ENCODE results near the gene FAM120B.

FAM120B gene

DNA sequence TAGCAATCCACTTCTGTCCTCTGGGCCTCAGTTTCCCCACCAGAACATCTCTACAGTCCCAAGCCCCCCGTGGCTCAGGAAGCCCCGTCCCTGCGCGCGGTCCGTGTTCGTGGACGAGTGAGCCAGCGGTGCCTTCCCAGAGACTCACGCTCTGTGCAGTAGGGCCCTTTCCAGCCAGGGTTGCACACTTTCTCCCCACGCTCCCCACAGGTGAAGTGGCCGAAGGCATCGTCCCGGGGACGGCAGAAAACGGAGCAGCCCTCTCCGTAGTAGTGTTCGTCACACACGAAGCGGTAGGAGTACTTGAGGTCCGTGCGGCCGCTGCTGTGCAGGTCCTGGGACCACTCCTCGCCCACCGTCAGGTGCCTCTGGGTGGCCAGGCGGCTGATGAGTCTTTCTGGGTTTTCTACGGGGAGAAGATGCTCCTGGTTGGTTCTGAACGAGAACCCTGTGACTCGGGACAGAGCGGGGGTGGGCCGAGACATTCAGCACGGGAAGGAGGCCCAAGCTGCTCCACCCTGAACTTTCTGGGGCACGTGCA is 18.4 kb upstream of the FAM120B start:
- DNase-seq = no peak

- DNase-seq = no peak
Measured at GRCh38 chr6:170288852-170289179, 17.7 kb upstream of the FAM120B start.

- no peak for DNase-seq
Measured at GRCh38 chr6:170289180-170289931, 17.2 kb upstream of the FAM120B start.

GRCh38 chr6:170289951-170290295 is 16.6 kb upstream of the FAM120B start:
- no peak for DNase-seq

DNA sequence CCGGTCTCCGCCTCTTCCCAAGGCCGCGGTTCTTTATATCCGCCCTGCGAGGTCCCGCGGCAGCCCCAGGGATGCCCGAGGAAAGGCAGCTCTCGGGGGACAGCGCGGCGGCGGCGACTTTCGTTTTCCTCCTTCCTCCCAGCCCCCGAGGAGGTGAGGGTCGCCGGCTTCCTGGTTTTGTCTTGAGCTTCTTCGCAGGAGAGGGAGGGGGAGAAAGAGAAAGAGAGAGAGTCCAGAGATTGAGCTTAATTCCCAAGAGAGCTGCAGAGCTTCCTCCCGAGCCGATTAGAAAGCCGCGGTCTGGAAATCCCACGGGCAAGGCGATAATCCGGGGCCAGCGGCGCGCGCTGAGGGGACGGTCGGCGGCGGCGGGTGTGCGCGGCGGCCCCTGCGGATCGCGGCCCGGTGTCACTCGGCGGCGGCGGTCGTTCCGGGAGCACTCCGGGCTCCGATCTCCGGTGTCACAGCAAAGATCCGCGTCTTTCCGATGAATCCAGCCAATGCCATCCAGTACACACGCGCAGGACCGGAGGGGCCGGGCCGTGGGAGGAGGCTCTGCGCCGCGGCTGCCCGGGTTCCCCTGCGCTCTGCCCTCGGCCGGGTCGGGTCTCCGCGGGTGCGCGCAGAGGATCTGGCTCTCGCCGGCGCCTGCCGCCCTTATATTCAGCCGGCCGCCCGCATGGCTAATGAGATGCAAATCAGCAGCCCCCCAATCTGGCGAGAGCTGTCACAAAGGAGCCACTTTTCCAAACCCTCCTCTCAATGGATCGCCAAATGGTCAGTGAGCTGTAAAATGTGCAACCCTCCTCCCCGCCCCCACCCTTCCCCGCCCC is 16.0 kb upstream of the FAM120B start, which contains the start of gene DLL1:
DLL1 (minus strand) TSS at position 783 of the 833 bp plus-strand sequence. CDS start 939 bp downstream, outside the sequence.
- no peak for DNase-seq

DNA sequence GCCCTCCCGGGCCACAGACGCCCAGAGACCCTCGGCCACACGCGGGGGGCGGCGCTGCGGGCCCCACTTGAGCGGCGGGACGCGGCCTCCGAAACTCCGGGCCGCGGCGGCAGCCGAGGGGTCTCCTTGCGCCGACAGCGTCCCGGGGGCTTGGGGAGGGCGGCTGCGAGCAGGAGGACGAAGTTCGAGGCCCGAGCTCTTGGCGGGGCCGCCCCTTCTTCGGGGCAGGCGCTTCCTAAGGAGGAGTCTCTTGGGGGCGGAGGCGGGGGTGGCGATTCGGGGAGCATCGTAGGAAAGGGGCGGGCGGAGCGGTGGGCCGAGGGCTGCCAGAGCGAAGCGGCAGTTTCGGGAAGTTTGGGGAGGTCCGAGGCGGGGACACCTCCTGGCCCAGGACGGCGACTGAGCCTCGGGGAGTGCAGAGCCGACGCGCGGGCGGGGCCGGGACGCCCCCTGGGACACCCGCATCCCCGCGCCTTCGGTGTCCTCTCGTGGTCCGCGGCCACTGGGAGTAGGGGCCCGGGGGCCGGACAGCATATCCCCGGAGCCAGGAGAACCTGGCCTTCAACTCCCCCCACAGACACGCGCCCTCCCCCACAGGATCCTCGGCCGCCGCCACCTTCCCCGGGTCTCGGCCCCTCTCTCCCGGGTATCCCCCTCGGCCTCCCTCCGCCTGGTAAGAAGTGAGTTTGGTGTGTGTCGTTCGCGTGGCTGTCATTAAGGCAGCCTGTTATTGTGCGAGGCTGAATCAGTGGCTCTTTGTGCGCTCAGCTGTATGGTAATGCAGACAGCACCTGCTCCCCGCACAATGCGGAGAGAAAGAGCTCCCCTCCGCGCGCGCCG is 15.1 kb upstream of the FAM120B start:
- DNase-seq = no peak

DNA sequence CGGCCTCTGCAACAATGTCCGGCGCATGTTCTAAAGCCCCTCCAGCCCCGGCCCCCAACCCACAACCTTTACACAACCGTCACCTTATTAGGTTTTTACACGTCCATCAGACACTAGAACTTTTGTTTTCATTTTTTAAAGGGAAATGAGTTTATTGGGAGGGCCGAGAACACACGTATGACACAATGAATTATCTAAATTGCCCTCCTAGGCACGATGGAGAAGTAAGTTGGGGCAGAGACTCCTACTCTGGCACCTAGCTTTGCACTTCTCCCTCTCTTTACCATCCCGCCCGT is 14.5 kb upstream of the FAM120B start:
- DNase-seq = no peak

GRCh38 chr6:170292407-170293158 is 14.0 kb upstream of the FAM120B start:
- DNase-seq = no peak

- DNase-seq = no peak
Measured at GRCh38 chr6:170293341-170294231, 13.0 kb upstream of the FAM120B start.

GRCh38 chr6:170294298-170294730 is 12.2 kb upstream of the FAM120B start:
- DNase-seq = no peak

DNA sequence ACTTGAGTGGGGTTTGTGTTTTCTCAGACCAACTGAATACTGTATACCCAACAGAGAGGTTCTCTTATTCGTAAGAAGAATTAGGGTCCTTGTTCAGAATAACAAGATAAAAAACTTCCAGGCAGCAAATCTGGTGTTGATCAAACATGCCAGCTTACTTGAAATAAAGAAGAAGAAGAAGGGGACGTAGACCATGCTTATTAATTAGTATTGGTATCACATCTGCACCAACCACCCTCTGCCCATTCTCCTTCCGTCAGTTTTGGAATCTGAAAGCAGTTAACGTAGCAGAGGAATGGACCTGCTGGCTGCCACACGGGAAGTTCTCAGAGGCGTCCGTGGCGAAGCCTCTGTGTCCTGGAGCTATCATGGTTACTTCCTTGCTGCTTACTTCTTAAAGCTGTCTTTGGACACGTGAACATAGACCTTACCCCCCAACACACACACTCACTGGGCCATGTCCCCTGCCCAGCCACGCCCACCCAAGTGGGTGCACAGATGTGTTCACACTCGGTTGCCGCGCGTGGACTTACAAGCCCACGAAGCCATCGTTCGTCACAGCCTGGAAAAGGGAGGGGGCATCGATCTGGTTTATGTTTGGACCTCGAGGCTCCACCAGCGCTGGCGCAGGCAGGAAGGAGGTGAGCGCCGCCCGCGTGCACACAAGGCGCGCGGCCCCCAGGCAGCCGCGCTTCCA is 11.6 kb upstream of the FAM120B start:
- DNase-seq = no peak

GRCh38 chr6:170295510-170296422 is 10.8 kb upstream of the FAM120B start:
- DNase-seq = no peak

GRCh38 chr6:170296423-170296745 is 10.2 kb upstream of the FAM120B start:
- DNase-seq = no peak

GRCh38 chr6:170296746-170297575 is 9.6 kb upstream of the FAM120B start:
- no peak for DNase-seq

DNA sequence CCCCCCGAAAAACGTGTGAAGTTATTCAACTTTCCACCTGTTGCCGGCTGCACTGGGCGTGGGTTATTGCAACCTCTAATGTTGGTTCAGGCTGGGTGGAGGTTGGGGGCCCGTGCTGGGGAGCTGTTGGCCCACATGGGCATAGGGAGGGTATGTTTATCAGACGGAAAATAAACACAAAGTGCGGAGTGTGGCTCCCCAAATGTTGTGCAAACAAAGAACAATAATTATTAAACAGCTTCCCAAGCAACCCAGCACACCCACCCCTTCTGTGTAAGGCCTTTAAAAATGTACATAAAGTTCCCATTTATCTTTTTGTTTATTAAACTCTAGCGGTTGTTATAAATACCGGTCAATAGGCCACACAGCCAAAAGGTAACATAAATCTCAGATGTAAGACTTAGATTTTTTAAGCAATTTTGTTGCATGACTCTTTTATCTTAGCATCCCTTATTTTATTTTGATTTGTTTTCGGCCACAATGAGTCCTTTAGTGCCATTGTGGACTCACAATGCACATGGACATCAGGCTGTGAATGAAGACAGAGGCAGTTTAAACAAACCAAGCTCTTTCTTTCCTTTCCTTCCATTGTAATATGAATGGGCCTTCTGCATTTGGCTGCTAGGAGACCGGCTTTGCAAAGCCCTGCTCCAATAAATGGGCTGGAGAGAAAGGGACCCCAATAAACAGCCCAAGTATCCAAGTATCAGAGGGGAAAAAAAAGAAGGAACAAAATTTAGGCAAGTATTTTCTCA is 8.8 kb upstream of the FAM120B start:
- DNase-seq = no peak

GRCh38 chr6:170298688-170299087 is 7.9 kb upstream of the FAM120B start:
- DNase-seq = no peak

GRCh38 chr6:170301184-170301583 is 5.4 kb upstream of the FAM120B start:
- no peak for DNase-seq

DNA sequence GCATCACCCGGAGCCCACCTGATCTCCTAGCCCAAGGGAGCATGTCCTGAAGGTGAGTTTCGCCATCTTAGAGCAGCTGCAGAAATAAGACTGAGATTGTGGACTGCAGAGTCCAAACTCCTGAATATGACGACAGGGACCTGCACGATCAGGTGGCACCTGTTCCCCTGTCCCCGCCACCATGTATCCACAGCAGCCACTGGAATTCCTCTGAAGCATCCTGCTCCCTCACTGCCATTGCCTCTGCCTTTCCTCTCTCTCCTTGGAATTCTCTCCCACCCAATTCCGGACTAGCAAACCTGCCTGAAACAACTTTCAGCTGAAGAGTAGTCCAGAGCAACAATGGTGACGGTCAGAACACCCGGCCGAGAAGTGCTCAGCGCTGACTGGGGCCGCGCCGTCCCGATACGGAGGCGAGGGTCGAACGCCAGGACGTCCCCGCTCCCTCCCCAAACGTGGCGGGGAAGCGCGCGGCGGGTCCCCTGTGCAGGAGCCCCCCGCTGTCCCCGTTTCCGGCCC is 694 bp upstream of the FAM120B start:
- no peak for DNase-seq
